Measurements from ENCODE around the gene TIRAP.

DNA sequence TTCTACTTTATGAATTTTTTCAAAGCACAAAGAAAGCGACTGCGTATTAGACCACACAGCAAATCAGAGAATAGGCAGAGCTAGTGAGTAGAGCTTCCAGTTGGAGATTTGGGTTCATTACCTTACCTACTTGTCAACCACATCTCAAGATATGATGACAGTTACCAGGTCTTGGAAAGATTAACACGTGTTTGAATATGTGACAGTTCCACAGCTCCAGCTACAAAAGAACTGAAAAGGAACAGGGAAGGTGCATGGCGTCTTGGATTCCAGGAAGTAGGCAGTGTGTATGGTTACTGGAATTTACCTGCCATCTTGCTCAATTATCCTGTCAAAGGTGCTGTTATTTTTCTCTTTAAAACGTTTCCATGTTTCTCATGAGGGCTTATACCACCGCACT lies 5.3 kb downstream of the TIRAP start:
- TF ChIP-seq POLR2A (IDR thresholded peaks at IDR 0.05) (no peak), CTCF (IDR thresholded peaks at IDR 0.05) (no peak)

Data from right lobe of liver (tissue), 4 donors.